Measurements from ENCODE around the gene GOLM1. TPM values are rescaled to one million over a fixed set of nuclear protein-coding genes. Genes with fewer than 3 reads are reported as not detected.

The GOLM1 gene
- total and polyA plus RNA-seq, 10 of the 15 experiments (the other 5 are each of a cell fraction or from before 2014, with no cell fraction given) = 0.41 to 25.9 (median 18.7) TPM

DNA sequence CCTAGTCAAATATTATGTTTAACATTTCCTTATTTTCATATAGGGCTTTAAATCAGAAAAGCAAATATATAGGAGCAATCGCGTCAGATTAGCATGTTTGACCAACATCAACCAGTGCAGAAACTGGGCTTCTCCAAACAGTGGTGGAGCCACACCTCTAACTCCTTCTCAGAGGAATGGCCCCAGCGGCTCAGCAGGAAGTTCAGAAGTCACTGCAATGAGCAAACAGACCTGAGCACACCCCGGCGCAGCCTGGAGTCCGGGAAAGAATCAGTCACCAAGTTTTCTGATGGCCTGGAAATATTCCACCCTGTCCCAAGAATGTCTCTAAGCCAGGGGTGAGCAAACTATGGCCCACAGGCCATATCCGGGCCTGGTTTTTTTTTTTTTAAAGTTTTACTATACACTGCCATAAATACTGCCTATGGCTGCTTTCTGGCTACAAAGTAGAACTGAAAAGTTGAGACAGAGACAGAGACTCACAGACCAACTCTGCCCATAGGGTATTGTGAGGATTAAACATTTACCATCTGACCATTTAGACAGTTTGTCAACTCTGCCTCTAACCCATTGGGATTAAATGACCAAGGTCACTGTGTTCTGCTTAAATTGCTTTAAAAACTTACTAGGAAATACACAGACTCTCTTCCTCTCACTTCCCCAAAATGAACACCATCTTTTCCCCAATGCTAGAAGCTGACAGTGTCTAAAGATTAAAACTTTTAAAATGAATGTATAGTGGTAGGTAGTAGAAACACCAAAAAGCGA, 5.4 kb downstream of the GOLM1 start:
- ChIA-PET CTCF (no interaction called here), RAD21 (ENCODE audit: unreplicated experiment) (no interaction called here), POLR2A (no interaction called here), SMC1A (ENCODE audit: uncharacterized antibody, unreplicated experiment) (interaction anchor here (1.7 kb wide), 1 partner anchor 12 kb away, joined by 3 read pairs; no protein-coding TSS in a partner anchor)
- 74% methylated on average over 8 of the region's 8 CpGs for WGBS (ENCODE audit: insufficient coverage, insufficient replicate concordance, low lambda C conversion rate, missing lambda C conversion rate)
- Histone ChIP-seq H2AFZ (ENCODE audit: control insufficient read depth, low read depth, low read length) (no peak overlapping the region), H3K4me2 (ENCODE audit: control insufficient read depth, insufficient read depth) (no peak overlapping the region), H3K9ac (ENCODE audit: control insufficient read depth, insufficient read depth, low read length) (no peak overlapping the region), H3K4me1 (ENCODE audit: control insufficient read depth, insufficient read depth, low read length) (no peaks in the 10 kb centered on the region), H3K27ac (ENCODE audit: control insufficient read depth, insufficient read depth) (peak overlapping the region; percentile 18; the same call in 1 of the 2 replicates), H3K9me3 (replicated peaks; ENCODE audit: control insufficient read depth, insufficient read depth, low read length) (no peaks in the 10 kb centered on the region), H4K20me1 (ENCODE audit: control insufficient read depth, insufficient read depth) (no peaks in the 10 kb centered on the region), H3K4me3 (no peak overlapping the region), H3K36me3 (ENCODE audit: control insufficient read depth in 2 of 2, insufficient read depth in 2 of 2, low read length in 1 of 2) (no peaks in the 10 kb centered on the region), H3K27me3 (replicated peaks in 1 of 2; ENCODE audit: control insufficient read depth in 2 of 2, insufficient read depth in 2 of 2, low read length in 1 of 2) (no peaks in the 10 kb centered on the region), H3K79me2 (ENCODE audit: control insufficient read depth, insufficient read depth, low read length) (no peaks in the 10 kb centered on the region)
- DNase-seq (ENCODE audit: low read depth, low spot score) = peak; percentile 17
- no TSS peak for BruUV-seq (replicated peaks)
- TF ChIP-seq SPI1 (IDR thresholded peaks at IDR 0.05; ENCODE audit: borderline replicate concordance, insufficient read depth, low read depth, low read length) (0 out of 2 replicates have a peak, but pooled peaks have one; percentile 28), IKZF2 (IDR thresholded peaks at IDR 0.05) (peak in 1 of 2 experiments; percentile 29; a peak in 1 of 4 replicates), ZBED1 (IDR thresholded peaks at IDR 0.05; ENCODE audit: borderline replicate concordance) (no peak), ETV6 (conservative IDR thresholded peaks at IDR 0.05 in 1 of 2, IDR thresholded peaks at IDR 0.05 in 1 of 2; ENCODE audit: borderline replicate concordance in 1 of 2, low read depth in 1 of 2) (peak in 1 of 2 experiments; percentile 19; a peak in 1 of 4 replicates), SUZ12 (IDR thresholded peaks at IDR 0.05; ENCODE audit: unreplicated experiment) (no peak), NR2C1 (IDR thresholded peaks at IDR 0.05) (no peak)
- peak; percentile 72 for ATAC-seq
- in situ Hi-C loops (cut with MboI) = no loop called here
- intact Hi-C loops (cut with micrococcal nuclease; ENCODE audit: unreplicated experiment) = no loop called here
- no peak for FAIRE-seq

DNA sequence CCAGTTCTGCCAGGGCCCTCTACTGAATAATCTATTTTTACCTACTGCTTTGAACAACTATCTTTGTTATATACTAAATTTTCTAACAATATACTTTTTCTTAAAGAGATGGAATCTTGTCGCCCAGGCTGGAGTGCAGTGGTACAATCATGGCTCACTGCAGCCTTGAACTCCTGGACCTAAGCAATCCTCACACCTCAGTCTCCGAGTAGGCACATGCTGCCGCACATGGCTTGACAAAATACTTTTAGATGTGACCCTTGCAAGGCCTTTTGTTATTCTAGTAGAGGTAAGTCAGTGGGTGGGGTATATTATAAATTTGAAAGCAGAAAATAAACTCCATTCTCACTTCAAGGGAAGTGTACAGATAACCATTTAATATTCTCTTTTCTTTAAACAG, 7.9 kb downstream of the GOLM1 start:
- H3K36me3 ChIP-seq (ENCODE audit: control insufficient read depth in 2 of 2, insufficient read depth in 2 of 2, low read length in 1 of 2) = no peaks in the 10 kb centered on the region
- ATAC-seq (no peak), DNase-seq (ENCODE audit: low read depth, low spot score) (no peak), FAIRE-seq (no peak)
- BruUV-seq (replicated peaks) = no TSS peak
- no peaks in the 10 kb centered on the region for H4K20me1 ChIP-seq (ENCODE audit: control insufficient read depth, insufficient read depth)
- H3K27me3 ChIP-seq (replicated peaks in 1 of 2; ENCODE audit: control insufficient read depth in 2 of 2, insufficient read depth in 2 of 2, low read length in 1 of 2) = no peaks in the 10 kb centered on the region
- in situ Hi-C loops (cut with MboI) = no loop called here
- no peaks in the 10 kb centered on the region for H3K4me1 ChIP-seq (ENCODE audit: control insufficient read depth, insufficient read depth, low read length)
- SMC1A ChIA-PET (ENCODE audit: uncharacterized antibody, unreplicated experiment) = interaction anchor here (1.7 kb wide), 1 partner anchor 12 kb away, joined by 4 read pairs; no protein-coding TSS in a partner anchor
- intact Hi-C loops (cut with micrococcal nuclease; ENCODE audit: unreplicated experiment) = no loop called here
- POLR2A ChIA-PET = no interaction called here
- no peak overlapping the region for H2AFZ ChIP-seq (ENCODE audit: control insufficient read depth, low read depth, low read length)
- H3K4me3 ChIP-seq = no peak overlapping the region
- CTCF ChIA-PET = no interaction called here
- H3K79me2 ChIP-seq (ENCODE audit: control insufficient read depth, insufficient read depth, low read length) = no peaks in the 10 kb centered on the region
- H3K4me2 ChIP-seq (ENCODE audit: control insufficient read depth, insufficient read depth) = no peak overlapping the region
- RAD21 ChIA-PET (ENCODE audit: unreplicated experiment) = no interaction called here
- H3K27ac ChIP-seq (ENCODE audit: control insufficient read depth, insufficient read depth) = no peak overlapping the region
- no peaks in the 10 kb centered on the region for H3K9me3 ChIP-seq (replicated peaks; ENCODE audit: control insufficient read depth, insufficient read depth, low read length)
- 65% methylated on average over 3 of the region's 3 CpGs for WGBS (ENCODE audit: insufficient coverage, insufficient replicate concordance, low lambda C conversion rate, missing lambda C conversion rate)
- no peak overlapping the region for H3K9ac ChIP-seq (ENCODE audit: control insufficient read depth, insufficient read depth, low read length)
- TF ChIP-seq YBX1 (IDR thresholded peaks at IDR 0.05) (no peak), JUND (IDR thresholded peaks at IDR 0.05; ENCODE audit: low read depth, low read length) (no peak)
- TF ChIP-seq, protein P1, sequence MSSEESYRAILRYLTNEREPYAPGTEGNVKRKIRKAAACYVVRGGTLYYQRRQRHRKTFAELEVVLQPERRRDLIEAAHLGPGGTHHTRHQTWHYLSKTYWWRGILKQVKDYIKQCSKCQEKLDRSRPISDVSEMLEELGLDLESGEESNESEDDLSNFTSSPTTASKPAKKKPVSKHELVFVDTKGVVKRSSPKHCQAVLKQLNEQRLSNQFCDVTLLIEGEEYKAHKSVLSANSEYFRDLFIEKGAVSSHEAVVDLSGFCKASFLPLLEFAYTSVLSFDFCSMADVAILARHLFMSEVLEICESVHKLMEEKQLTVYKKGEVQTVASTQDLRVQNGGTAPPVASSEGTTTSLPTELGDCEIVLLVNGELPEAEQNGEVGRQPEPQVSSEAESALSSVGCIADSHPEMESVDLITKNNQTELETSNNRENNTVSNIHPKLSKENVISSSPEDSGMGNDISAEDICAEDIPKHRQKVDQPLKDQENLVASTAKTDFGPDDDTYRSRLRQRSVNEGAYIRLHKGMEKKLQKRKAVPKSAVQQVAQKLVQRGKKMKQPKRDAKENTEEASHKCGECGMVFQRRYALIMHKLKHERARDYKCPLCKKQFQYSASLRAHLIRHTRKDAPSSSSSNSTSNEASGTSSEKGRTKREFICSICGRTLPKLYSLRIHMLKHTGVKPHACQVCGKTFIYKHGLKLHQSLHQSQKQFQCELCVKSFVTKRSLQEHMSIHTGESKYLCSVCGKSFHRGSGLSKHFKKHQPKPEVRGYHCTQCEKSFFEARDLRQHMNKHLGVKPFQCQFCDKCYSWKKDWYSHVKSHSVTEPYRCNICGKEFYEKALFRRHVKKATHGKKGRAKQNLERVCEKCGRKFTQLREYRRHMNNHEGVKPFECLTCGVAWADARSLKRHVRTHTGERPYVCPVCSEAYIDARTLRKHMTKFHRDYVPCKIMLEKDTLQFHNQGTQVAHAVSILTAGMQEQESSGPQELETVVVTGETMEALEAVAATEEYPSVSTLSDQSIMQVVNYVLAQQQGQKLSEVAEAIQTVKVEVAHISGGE (CRISPR knock-in tag; IDR thresholded peaks at IDR 0.05) = no peak
- TF ChIP-seq, protein P2, sequence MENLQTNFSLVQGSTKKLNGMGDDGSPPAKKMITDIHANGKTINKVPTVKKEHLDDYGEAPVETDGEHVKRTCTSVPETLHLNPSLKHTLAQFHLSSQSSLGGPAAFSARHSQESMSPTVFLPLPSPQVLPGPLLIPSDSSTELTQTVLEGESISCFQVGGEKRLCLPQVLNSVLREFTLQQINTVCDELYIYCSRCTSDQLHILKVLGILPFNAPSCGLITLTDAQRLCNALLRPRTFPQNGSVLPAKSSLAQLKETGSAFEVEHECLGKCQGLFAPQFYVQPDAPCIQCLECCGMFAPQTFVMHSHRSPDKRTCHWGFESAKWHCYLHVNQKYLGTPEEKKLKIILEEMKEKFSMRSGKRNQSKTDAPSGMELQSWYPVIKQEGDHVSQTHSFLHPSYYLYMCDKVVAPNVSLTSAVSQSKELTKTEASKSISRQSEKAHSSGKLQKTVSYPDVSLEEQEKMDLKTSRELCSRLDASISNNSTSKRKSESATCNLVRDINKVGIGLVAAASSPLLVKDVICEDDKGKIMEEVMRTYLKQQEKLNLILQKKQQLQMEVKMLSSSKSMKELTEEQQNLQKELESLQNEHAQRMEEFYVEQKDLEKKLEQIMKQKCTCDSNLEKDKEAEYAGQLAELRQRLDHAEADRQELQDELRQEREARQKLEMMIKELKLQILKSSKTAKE (IDR thresholded peaks at IDR 0.05; ENCODE audit: low read depth, poor library complexity, severe bottlenecking) = no peak
